GM12878 (cell line): ENCODE measurements around the gene GRIK4.

Source experiments
- ASH2L ChIP-seq: fragments of 300-600, 200-600 bp; sonication (generic); IDR thresholded peaks from 2 replicates; pipeline ENCODE4 v1.6.1; 2017; ENCODE audit warnings: low read depth, mild to moderate bottlenecking, borderline replicate concordance
- ATF3 ChIP-seq: IDR thresholded peaks from 2 replicates; pipeline ENCODE4 v1.6.1; 2011; ENCODE audit warnings: low read depth, mild to moderate bottlenecking, low read length, moderate library complexity, borderline replicate concordance; ENCODE audit errors: extremely low read depth
- BRCA1 ChIP-seq: IDR thresholded peaks from 2 replicates; pipeline ENCODE4 v1.6.1; 2011; ENCODE audit warnings: low read depth, low read length, improper control_type of control experiment
- CBX5 ChIP-seq: sonication (generic); IDR thresholded peaks from 2 replicates; pipeline ENCODE4 v1.6.1; 2016; ENCODE audit warnings: low read depth, moderate library complexity, mild to moderate bottlenecking, inconsistent platforms
- CEBPB ChIP-seq, 2 experiments: fragments of 150-350 bp in 1 of 2; IDR thresholded peaks; 2 replicates each; pipeline ENCODE4 v1.6.1; 2012 to 2014; ENCODE audit warnings: low read depth in 2 of 2, low read length in 2 of 2, borderline replicate concordance in 1 of 2, inconsistent platforms in 1 of 2
- CTCF ChIP-seq, 3 experiments: IDR thresholded peaks in 2 of 3; conservative IDR thresholded peaks in 1 of 3; 2 replicates each; pipeline ENCODE4 v1.5.1; 2011; ENCODE audit warnings: low read depth in 3 of 3, low read length in 3 of 3, mild to moderate bottlenecking in 3 of 3, control low read depth in 2 of 3, moderate library complexity in 2 of 3, inconsistent platforms in 1 of 3, mixed read lengths in 1 of 3; ENCODE audit not compliant: control insufficient read depth in 2 of 3, insufficient read depth in 1 of 3; ENCODE audit errors: extremely low read depth in 1 of 3
- HDAC6 ChIP-seq: fragments of 200-600 bp; sonication (generic); IDR thresholded peaks from one replicate; pipeline ENCODE4 v1.8.0; 2017; ENCODE audit warnings: antibody characterized with exemption; ENCODE audit not compliant: unreplicated experiment
- MTA3 ChIP-seq: IDR thresholded peaks from 2 replicates; pipeline ENCODE4 v1.6.1; 2012; ENCODE audit warnings: low read length, inconsistent platforms, borderline replicate concordance
- POLR2A ChIP-seq: IDR thresholded peaks from 2 replicates; pipeline ENCODE4 v1.6.1; 2011; ENCODE audit warnings: low read depth, mild to moderate bottlenecking, low read length
- PRDM15 ChIP-seq: fragments of 450-650 bp; formaldehyde crosslinking; IDR thresholded peaks from 2 replicates; pipeline ENCODE4 v1.4.0; 2020; ENCODE audit warnings: mild to moderate bottlenecking, moderate library complexity
- RBBP5 ChIP-seq: fragments of 200-600 bp; sonication (generic); conservative IDR thresholded peaks from 2 replicates; pipeline ENCODE4 v1.6.1; 2016
- RCOR1 ChIP-seq: conservative IDR thresholded peaks from 2 replicates; pipeline ENCODE4 v1.6.1; 2012; ENCODE audit warnings: low read depth, low read length, improper control_type of control experiment
- RFX5 ChIP-seq: IDR thresholded peaks from 2 replicates; pipeline ENCODE4 v1.6.1; 2011; ENCODE audit warnings: low read depth, low read length, improper control_type of control experiment

- TF ChIP-seq ATF3 (no peak), BRCA1 (no peak), MTA3 (no peak), RCOR1 (no peak), CBX5 (no peak), POLR2A (no peak), CTCF (IDR thresholded peaks at IDR 0.05 in 2 of 3, conservative IDR thresholded peaks at IDR 0.05 in 1 of 3; ENCODE audit: control insufficient read depth in 2 of 3, extremely low read depth in 1 of 3, insufficient read depth in 1 of 3, low read depth in 3 of 3, low read length in 3 of 3) (no peak), CEBPB (IDR thresholded peaks at IDR 0.05; ENCODE audit: borderline replicate concordance in 1 of 2, low read depth in 2 of 2, low read length in 2 of 2) (no peak), PRDM15 (no peak), RBBP5 (no peak), RFX5 (no peak), ASH2L (no peak), HDAC6 (no peak)
These were observed 453.3 kb downstream of the GRIK4 start for GRCh38 chr11:120964857-120965256.
